22Rv1 (cell line): Measurements from ENCODE around the gene ASTN1.

Source experiments
- H3K27ac ChIP-seq: fragments of 450-650 bp; 2 replicates; pipeline ENCODE4 v1.5.1; 2017
- CTCF ChIP-seq: fragments of 450-650 bp; IDR thresholded peaks from 2 replicates; pipeline ENCODE4 v1.5.1; 2017; ENCODE audit warnings: mild to moderate bottlenecking
- ZFX ChIP-seq: fragments of 450-650 bp; IDR thresholded peaks from 2 replicates; pipeline ENCODE4 v1.6.1; 2017; ENCODE audit warnings: antibody characterized with exemption, borderline replicate concordance

The ASTN1 gene

GRCh38 chr1:177035586-177035985, 128.9 kb downstream of the ASTN1 start:
- no peak overlapping the region for H3K27ac ChIP-seq
- TF ChIP-seq ZFX: no peak
- TF ChIP-seq CTCF: no peak

GRCh38 chr1:177033628-177034027, 130.9 kb downstream of the ASTN1 start:
- no peak overlapping the region for H3K27ac ChIP-seq
- TF ChIP-seq CTCF: no peak
- TF ChIP-seq ZFX: no peak

GRCh38 chr1:177032434-177032833, 132.1 kb downstream of the ASTN1 start:
- H3K27ac ChIP-seq: no peak overlapping the region
- TF ChIP-seq CTCF: no peak
- TF ChIP-seq ZFX: no peak

DNA sequence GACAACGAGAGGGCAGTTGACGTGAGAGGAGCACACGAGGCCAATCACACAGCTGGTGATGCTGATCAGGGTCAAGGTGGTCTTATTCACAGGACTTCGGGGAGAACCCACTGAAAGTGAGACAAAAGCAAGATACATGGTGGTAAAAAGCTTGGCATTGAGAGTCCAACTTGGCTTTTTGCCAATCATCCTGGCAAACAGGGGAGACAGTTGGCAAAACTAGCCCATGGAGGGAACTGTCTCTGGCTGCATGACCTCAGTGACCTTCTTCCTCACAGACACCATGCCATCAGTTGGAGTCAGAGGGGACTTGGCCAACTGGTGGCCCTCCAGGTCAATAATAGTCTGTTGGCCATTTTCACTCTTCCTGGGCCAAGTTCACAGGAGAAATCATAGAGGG, 139.9 kb downstream of the ASTN1 start:
- TF ChIP-seq ZFX: no peak
- no peak for TF ChIP-seq CTCF
- no peak overlapping the region for H3K27ac ChIP-seq

DNA sequence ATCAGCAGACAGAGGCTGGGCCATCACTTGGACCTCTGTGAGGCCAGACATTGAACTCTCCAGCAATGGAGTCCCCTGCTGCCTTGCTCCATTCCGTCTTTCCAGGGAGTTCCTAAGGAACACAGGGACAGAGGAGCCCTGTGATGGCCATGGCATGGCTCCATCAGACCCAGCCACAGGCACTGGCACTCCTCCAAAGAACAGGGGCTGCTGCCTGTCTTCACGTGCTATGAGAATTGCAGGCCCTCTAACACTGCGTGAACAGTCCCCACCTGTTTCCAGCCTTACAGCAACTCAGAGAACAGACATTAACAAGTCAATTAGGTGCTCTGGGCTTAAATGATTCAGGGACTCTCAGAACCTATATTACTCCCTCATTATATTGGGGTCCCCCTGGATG, 140.8 kb downstream of the ASTN1 start:
- TF ChIP-seq ZFX (no peak), CTCF (no peak)
- no peak overlapping the region for H3K27ac ChIP-seq

DNA sequence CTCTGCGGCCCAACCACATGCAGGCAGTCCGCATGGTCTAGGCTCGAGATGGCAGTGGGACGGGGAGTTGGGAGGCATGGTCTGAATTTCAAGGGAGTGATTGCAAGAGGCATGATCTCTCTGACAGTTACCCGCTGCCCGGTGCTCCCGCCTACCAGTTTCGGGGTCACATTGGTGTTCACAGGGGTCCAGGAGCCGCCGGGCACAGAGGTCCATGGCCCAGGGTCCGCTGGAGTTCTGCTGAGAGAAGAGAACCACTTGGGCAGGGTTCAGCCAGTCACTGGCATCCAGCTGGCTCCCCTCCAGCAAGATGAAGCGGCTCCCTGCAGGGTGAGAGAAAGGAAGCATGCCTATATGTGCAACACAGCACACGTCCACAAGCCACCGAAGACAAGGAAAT, 141.3 kb downstream of the ASTN1 start:
- no peak for TF ChIP-seq CTCF
- no peak for TF ChIP-seq ZFX
- no peak overlapping the region for H3K27ac ChIP-seq

- no peak overlapping the region for H3K27ac ChIP-seq
- TF ChIP-seq ZFX: no peak
- no peak for TF ChIP-seq CTCF
Observed at GRCh38 chr1:177021687-177022086, 142.8 kb downstream of the ASTN1 start.
